Epithelial cell of esophagus (primary cell): ENCODE data around the gene ZNF518A.

Experiments
- DNase-seq: peaks from one replicate; pipeline ENCODE4 v3.0.0; 2010; ENCODE audit warnings: low read depth
- H3K4me3 ChIP-seq: 2 replicates; pipeline ENCODE4 v1.5.1; 2011; ENCODE audit warnings: mild to moderate bottlenecking, low read length, control low read depth
- TF ChIP-seq, protein P1 (sequence below): IDR thresholded peaks from 2 replicates; pipeline ENCODE4 v1.5.1; 2011; ENCODE audit warnings: low read depth, mild to moderate bottlenecking, low read length, control low read depth, inconsistent platforms; ENCODE audit not compliant: insufficient read depth; ENCODE audit errors: missing control alignments

Gene ZNF518A

DNA sequence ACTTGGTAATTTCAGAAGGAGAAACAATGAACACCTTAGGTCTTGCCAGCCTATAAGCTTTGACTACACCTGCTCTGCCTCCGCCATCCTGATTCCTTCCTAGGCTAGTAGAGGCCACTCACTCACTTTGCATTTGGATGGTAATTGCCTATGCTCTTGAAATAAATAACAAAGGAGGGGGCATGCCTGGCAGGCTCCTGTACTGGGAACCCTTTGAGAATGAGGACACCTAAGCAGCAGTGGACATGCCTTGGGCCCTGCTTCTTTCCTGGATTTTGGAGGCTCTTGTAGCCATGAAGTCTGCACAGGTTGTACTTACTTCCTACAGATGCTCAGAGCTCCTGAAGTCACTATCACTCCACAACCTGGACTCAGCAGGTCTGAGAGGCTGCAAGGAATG lies 75.5 kb downstream of the ZNF518A start:
- TF ChIP-seq, protein P1, sequence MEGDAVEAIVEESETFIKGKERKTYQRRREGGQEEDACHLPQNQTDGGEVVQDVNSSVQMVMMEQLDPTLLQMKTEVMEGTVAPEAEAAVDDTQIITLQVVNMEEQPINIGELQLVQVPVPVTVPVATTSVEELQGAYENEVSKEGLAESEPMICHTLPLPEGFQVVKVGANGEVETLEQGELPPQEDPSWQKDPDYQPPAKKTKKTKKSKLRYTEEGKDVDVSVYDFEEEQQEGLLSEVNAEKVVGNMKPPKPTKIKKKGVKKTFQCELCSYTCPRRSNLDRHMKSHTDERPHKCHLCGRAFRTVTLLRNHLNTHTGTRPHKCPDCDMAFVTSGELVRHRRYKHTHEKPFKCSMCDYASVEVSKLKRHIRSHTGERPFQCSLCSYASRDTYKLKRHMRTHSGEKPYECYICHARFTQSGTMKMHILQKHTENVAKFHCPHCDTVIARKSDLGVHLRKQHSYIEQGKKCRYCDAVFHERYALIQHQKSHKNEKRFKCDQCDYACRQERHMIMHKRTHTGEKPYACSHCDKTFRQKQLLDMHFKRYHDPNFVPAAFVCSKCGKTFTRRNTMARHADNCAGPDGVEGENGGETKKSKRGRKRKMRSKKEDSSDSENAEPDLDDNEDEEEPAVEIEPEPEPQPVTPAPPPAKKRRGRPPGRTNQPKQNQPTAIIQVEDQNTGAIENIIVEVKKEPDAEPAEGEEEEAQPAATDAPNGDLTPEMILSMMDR: no peak
- no peak overlapping the region for H3K4me3 ChIP-seq
- DNase-seq: no peak

DNA sequence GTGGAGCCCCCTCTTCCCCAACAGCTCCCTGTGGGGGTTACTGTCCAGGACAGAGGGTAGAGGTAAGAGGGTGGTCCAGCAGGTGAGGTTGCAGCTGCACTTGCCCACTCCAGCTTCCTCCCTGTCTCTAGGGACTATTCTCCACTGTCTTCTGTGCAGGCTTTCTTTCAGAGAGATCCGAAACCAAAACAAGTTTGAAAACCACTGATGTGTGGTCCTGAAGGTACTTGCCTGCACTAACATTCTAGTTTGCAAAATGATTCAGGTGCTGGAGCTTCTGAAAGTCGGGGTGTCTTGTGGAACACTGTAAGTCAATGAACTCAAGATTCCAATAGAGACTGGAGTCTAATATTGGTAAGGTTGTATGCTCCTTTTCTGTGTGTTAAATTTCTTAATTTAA lies 78.2 kb downstream of the ZNF518A start:
- no peak overlapping the region for H3K4me3 ChIP-seq
- no peak for DNase-seq
- TF ChIP-seq, protein P1: no peak

DNA sequence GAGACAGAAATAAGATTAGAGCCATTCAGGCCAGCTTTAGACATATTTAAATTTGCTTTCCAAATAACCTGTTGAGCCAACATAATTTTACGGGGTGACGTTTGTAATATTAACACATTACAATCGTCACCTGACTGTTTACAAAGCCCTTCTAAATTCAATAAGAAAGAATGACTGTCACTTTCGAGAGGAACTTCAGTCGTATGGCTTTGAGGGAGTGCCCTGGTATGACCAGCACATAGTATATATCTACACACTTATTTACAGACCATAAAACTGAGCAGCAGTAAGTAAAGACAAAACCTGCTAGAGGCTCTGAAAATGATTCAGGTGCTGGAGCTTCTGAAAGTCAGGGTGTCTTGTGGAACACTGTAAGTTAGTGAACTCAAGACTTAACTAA lies 78.8 kb downstream of the ZNF518A start:
- no peak overlapping the region for H3K4me3 ChIP-seq
- TF ChIP-seq, protein P1: no peak
- DNase-seq: no peak

DNA sequence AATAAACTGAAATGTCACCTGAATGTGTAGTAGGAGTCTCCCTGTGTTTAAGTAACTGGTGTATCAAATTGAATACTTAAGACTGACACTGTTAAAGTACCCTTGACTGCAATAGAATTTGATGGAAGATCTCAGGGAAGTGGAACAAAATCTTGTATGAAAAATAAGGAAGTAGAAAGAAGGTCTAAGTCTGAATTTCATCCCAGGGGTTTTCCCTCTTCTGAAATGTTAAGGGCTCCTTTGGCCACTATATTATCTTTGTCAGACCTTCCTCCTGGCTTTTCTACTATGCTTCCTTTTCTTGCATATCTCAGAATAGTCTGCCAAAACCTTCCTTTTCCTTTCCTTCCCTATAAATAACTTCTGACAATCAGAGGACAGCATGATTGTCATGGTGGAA lies 81.7 kb downstream of the ZNF518A start:
- TF ChIP-seq, protein P1: no peak
- no peak overlapping the region for H3K4me3 ChIP-seq
- no peak for DNase-seq

DNA sequence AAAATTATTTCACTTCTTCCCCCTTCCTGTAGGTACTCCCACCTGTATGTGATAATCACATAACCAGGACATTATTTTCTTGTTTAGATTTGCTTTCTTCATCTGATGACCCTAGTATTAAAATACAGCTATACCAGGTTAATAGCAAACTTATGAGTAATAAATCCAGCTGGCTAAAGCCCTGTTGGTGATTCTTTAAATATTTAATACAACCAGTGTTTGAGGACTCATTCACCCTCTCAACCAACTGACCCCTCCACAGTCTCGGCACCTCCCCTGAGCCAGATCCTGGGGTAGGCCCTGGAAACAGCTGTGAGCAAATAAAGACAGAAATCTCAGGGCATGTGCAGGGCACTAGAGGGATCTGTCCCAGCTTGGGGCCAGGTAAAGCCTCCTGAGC lies 82.8 kb downstream of the ZNF518A start:
- TF ChIP-seq, protein P1: no peak
- no peak overlapping the region for H3K4me3 ChIP-seq
- no peak for DNase-seq
